ENCODE measurements around the gene CAB39L. TPM values are rescaled to one million over a fixed set of nuclear protein-coding genes. Genes with fewer than 3 reads are reported as not detected.

CAB39L gene
- total RNA-seq, 1 experiment from 2014 or later = 6.6 TPM

- CTCF ChIA-PET = no interaction called here
- Histone ChIP-seq H3K36me3 (ENCODE audit: control insufficient read depth, insufficient read depth, low read length) (no peaks in the 10 kb centered on the region), H3K4me1 (ENCODE audit: control insufficient read depth, insufficient read depth, low read length) (no peaks in the 10 kb centered on the region; the same call in 1 of the 2 replicates), H3K4me3 (ENCODE audit: low read depth in 2 of 2, low read length in 2 of 2) (no peak overlapping the region), H3K27ac (ENCODE audit: low read length) (no peak overlapping the region), H3K9me3 (ENCODE audit: control insufficient read depth, insufficient read depth, low read depth, low read length) (no peaks in the 10 kb centered on the region), H3K27me3 (ENCODE audit: control insufficient read depth, insufficient read depth, low read length) (no peaks in the 10 kb centered on the region)
- no TSS peak for BruUV-seq (replicated peaks)
- in situ Hi-C loops (cut with HindIII; ENCODE audit: low pct_unique_long_range_greater_than_20kb, low sequenced_read_pairs) = no loop called here
- POLR2A ChIA-PET = no interaction called here
- no peak for ATAC-seq
- DNase-seq (ENCODE audit: low read depth, low spot score) = no peak
- no peak for TF ChIP-seq REST (IDR thresholded peaks at IDR 0.05; ENCODE audit: insufficient read depth in 1 of 2, low read depth in 2 of 2, low read length in 1 of 2)
- TF ChIP-seq SIN3A (IDR thresholded peaks at IDR 0.05; ENCODE audit: borderline replicate concordance, insufficient read depth, low read depth, low read length) = no peak
- TF ChIP-seq CTCF (IDR thresholded peaks at IDR 0.05) = no peak
- no peak for TF ChIP-seq TCF7L2 (IDR thresholded peaks at IDR 0.05; ENCODE audit: low read depth, low read length)
- no peak for TF ChIP-seq POLR2AphosphoS5 (IDR thresholded peaks at IDR 0.05; ENCODE audit: low read depth, low read length)
- intact Hi-C loops (cut with micrococcal nuclease; ENCODE audit: unreplicated experiment) = no loop called here
Observed at GRCh38 chr13:49336655-49337054, 107.2 kb downstream of the CAB39L start.

- H3K36me3 ChIP-seq (ENCODE audit: control insufficient read depth, insufficient read depth, low read length) = no peaks in the 10 kb centered on the region
- no TSS peak for BruUV-seq (replicated peaks)
- CTCF ChIA-PET = no interaction called here
Observed at GRCh38 chr13:49330546-49330864, 113.4 kb downstream of the CAB39L start.

More at GRCh38 chr13:49330546-49330864, 113.4 kb downstream of the CAB39L start:
- intact Hi-C loops (cut with micrococcal nuclease; ENCODE audit: unreplicated experiment) (no loop called here), in situ Hi-C loops (cut with HindIII; ENCODE audit: low pct_unique_long_range_greater_than_20kb, low sequenced_read_pairs) (no loop called here)
- H3K4me3 ChIP-seq (ENCODE audit: low read depth in 2 of 2, low read length in 2 of 2) = no peak overlapping the region
- ATAC-seq (no peak), DNase-seq (ENCODE audit: low read depth, low spot score) (no peak)
- no peaks in the 10 kb centered on the region for H3K27me3 ChIP-seq (ENCODE audit: control insufficient read depth, insufficient read depth, low read length)
- H3K27ac ChIP-seq (ENCODE audit: low read length) = no peak overlapping the region
- POLR2A ChIA-PET = no interaction called here
- H3K9me3 ChIP-seq (ENCODE audit: control insufficient read depth, insufficient read depth, low read depth, low read length) = no peaks in the 10 kb centered on the region
- TF ChIP-seq SIN3A (IDR thresholded peaks at IDR 0.05; ENCODE audit: borderline replicate concordance, insufficient read depth, low read depth, low read length) (no peak), POLR2AphosphoS5 (IDR thresholded peaks at IDR 0.05; ENCODE audit: low read depth, low read length) (no peak), REST (IDR thresholded peaks at IDR 0.05; ENCODE audit: insufficient read depth in 1 of 2, low read depth in 2 of 2, low read length in 1 of 2) (no peak), CTCF (IDR thresholded peaks at IDR 0.05) (no peak), TCF7L2 (IDR thresholded peaks at IDR 0.05; ENCODE audit: low read depth, low read length) (no peak)
- H3K4me1 ChIP-seq (ENCODE audit: control insufficient read depth, insufficient read depth, low read length) = no peaks in the 10 kb centered on the region

All from Panc1 (cell line).